ENCODE data around the gene KIN.

- TF ChIP-seq USF2 (IDR thresholded peaks at IDR 0.05; ENCODE audit: low read depth, low read length) (no peak), CTCF (conservative IDR thresholded peaks at IDR 0.05; ENCODE audit: low read depth, low read length) (no peak), POLR2A (IDR thresholded peaks at IDR 0.05; ENCODE audit: low read depth, low read length) (no peak), MAZ (IDR thresholded peaks at IDR 0.05; ENCODE audit: borderline replicate concordance, low read depth, low read length) (no peak), MAFK (IDR thresholded peaks at IDR 0.05; ENCODE audit: low read depth, low read length) (no peak), MXI1 (IDR thresholded peaks at IDR 0.05; ENCODE audit: borderline replicate concordance, low read depth, low read length) (no peak), CHD1 (IDR thresholded peaks at IDR 0.05; ENCODE audit: low read depth, low read length) (no peak), FOS (IDR thresholded peaks at IDR 0.05; ENCODE audit: low read depth, low read length) (no peak), NFE2L2 (IDR thresholded peaks at IDR 0.05; ENCODE audit: low read depth, low read length) (no peak), BHLHE40 (IDR thresholded peaks at IDR 0.05; ENCODE audit: low read depth, low read length) (no peak), RAD21 (IDR thresholded peaks at IDR 0.05; ENCODE audit: low read length) (no peak), CEBPB (IDR thresholded peaks at IDR 0.05; ENCODE audit: low read depth, low read length) (no peak), SMC3 (IDR thresholded peaks at IDR 0.05; ENCODE audit: low read depth, low read length) (no peak)
Measured at GRCh38 chr10:7766241-7766640, 21.6 kb downstream of the KIN start.

Measured in IMR-90 (cell line).